Loucy (cell line): ENCODE measurements around the gene TTLL9.

Experiments
- H2AFZ ChIP-seq: fragments of 200-600 bp; sonication (generic); 2 replicates; pipeline ENCODE4 v1.6.0; 2016; ENCODE audit warnings: antibody characterized with exemption, mild to moderate bottlenecking, low read length, moderate library complexity
- H3F3A ChIP-seq: fragments of 200-600 bp; 2 replicates; pipeline ENCODE4 v1.6.0; 2016; ENCODE audit warnings: antibody characterized with exemption, low read depth, mild to moderate bottlenecking
- H3K27me3 ChIP-seq: fragments of 200-600 bp; sonication (generic); 2 replicates; pipeline ENCODE4 v1.6.1; 2014; ENCODE audit warnings: low read length, mild to moderate bottlenecking; ENCODE audit not compliant: insufficient read depth, poor library complexity, severe bottlenecking
- H3K36me3 ChIP-seq: fragments of 200-600 bp; sonication (generic); 2 replicates; pipeline ENCODE4 v1.6.1; 2016; ENCODE audit warnings: low read length; ENCODE audit not compliant: insufficient read depth
- H3K4me1 ChIP-seq: fragments of 200-600 bp; sonication (generic); 2 replicates; pipeline ENCODE4 v1.5.1; 2014; ENCODE audit warnings: low read length, mild to moderate bottlenecking; ENCODE audit not compliant: insufficient read depth, poor library complexity, severe bottlenecking
- H3K4me2 ChIP-seq: fragments of 200-600 bp; sonication (generic); 2 replicates; pipeline ENCODE4 v1.6.0; 2014; ENCODE audit warnings: antibody characterized with exemption, low read length, low read depth, mild to moderate bottlenecking; ENCODE audit not compliant: poor library complexity, severe bottlenecking
- H3K4me3 ChIP-seq: fragments of 200-600 bp; sonication (generic); 2 replicates; pipeline ENCODE4 v1.5.1; 2014; ENCODE audit warnings: low read length, mild to moderate bottlenecking, mixed read lengths; ENCODE audit not compliant: poor library complexity, severe bottlenecking
- H3K79me2 ChIP-seq: fragments of 200-600 bp; sonication (generic); 2 replicates; pipeline ENCODE4 v1.6.1; 2014; ENCODE audit warnings: low read length; ENCODE audit not compliant: insufficient read depth
- H3K9ac ChIP-seq: fragments of 200-600 bp; sonication (generic); 2 replicates; pipeline ENCODE4 v1.6.0; 2014; ENCODE audit warnings: mild to moderate bottlenecking, low read depth, low read length, moderate library complexity; ENCODE audit not compliant: poor library complexity, severe bottlenecking
- H3K9me2 ChIP-seq: fragments of 200-600 bp; sonication (generic); replicated peaks from 2 replicates; pipeline ENCODE4 v1.6.1; 2016; ENCODE audit warnings: low read depth, low read length, mixed read lengths
- H3K9me3 ChIP-seq: fragments of 200-600 bp; sonication (generic); 2 replicates; pipeline ENCODE4 v1.6.1; 2014; ENCODE audit warnings: mild to moderate bottlenecking, antibody characterized with exemption, low read length, low read depth; ENCODE audit not compliant: insufficient read depth
- H4K20me1 ChIP-seq: fragments of 200-600 bp; sonication (generic); 2 replicates; pipeline ENCODE4 v1.6.0; 2014; ENCODE audit warnings: antibody characterized with exemption, low read length, mild to moderate bottlenecking; ENCODE audit not compliant: insufficient read depth, poor library complexity, severe bottlenecking
- EZH2phosphoT487 ChIP-seq: fragments of 200-600 bp; IDR thresholded peaks from 2 replicates; pipeline ENCODE4 v1.6.1; 2018; ENCODE audit warnings: antibody characterized with exemption, mild to moderate bottlenecking, moderate library complexity, borderline replicate concordance
- TF ChIP-seq, protein P1 (sequence below): fragments of 200-600 bp; sonication (generic); conservative IDR thresholded peaks from 2 replicates; pipeline ENCODE4 v1.5.1; 2014; ENCODE audit warnings: mild to moderate bottlenecking, antibody characterized with exemption, low read length

The TTLL9 gene

DNA sequence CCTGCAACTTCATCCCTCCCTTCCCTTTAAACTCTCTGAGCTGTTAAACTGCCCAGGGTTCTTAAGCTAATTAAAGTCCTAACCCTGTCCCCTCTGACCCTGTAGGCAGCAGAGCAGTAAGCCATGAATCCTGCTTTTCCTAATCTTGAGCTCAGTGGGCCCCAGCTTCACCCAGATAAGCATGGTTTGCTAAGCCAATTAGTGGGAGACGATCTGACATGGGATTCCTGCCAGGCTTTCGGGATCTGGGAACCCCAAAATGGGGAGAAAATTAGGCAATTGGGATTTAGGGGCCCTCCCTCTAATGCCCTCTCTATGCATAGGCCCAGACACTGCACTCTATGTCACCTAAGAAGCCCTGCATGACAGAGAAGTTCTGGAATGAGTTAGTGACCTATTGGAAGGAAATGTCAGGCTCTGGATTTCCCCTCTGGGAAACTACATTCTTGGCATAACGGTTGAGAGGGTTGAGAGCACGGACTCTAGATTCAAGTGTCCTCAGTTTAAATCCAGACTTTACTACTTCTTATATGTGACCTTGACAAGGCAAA lies 102.1 kb downstream of the TTLL9 start:
- Histone ChIP-seq H3K4me2 (no peak overlapping the region), H3K9ac (no peak overlapping the region), H2AFZ (no peak overlapping the region), H4K20me1 (no peaks in the 10 kb centered on the region), H3K27me3 (no peaks in the 10 kb centered on the region), H3K4me3 (no peak overlapping the region), H3K79me2 (no peaks in the 10 kb centered on the region), H3K4me1 (peaks cover 4% of the 10 kb centered on the region), H3F3A (no peaks in the 10 kb centered on the region), H3K36me3 (no peaks in the 10 kb centered on the region), H3K9me2 (no peaks in the 10 kb centered on the region), H3K9me3 (no peaks in the 10 kb centered on the region)
- no peak for TF ChIP-seq EZH2phosphoT487
- TF ChIP-seq, protein P1, sequence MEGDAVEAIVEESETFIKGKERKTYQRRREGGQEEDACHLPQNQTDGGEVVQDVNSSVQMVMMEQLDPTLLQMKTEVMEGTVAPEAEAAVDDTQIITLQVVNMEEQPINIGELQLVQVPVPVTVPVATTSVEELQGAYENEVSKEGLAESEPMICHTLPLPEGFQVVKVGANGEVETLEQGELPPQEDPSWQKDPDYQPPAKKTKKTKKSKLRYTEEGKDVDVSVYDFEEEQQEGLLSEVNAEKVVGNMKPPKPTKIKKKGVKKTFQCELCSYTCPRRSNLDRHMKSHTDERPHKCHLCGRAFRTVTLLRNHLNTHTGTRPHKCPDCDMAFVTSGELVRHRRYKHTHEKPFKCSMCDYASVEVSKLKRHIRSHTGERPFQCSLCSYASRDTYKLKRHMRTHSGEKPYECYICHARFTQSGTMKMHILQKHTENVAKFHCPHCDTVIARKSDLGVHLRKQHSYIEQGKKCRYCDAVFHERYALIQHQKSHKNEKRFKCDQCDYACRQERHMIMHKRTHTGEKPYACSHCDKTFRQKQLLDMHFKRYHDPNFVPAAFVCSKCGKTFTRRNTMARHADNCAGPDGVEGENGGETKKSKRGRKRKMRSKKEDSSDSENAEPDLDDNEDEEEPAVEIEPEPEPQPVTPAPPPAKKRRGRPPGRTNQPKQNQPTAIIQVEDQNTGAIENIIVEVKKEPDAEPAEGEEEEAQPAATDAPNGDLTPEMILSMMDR = no peak

DNA sequence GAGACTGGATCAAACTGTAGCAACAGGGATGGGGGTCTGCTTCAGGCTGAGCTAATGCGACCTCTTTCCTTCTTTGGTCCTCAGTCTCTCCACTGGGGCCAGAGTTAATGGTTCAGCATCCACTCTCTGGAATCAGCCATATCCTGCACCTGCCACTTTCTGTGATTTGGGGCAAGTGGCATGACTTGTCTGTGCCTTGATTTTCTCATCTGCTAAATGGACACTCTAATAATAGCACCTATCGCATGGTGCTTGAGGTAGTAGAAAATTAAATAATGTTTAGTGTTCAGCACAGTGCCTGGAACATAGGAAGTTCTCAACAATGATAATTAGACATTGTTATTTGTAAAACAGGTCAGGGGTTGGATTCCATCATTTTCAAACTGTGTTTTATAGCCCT lies 103.9 kb downstream of the TTLL9 start:
- peaks cover 4% of the 10 kb centered on the region for H3K4me1 ChIP-seq
- H3K27me3 ChIP-seq = no peaks in the 10 kb centered on the region
- no peaks in the 10 kb centered on the region for H3K79me2 ChIP-seq
- H3K36me3 ChIP-seq = no peaks in the 10 kb centered on the region
- no peaks in the 10 kb centered on the region for H3F3A ChIP-seq
- H3K9me2 ChIP-seq = no peaks in the 10 kb centered on the region
- H3K9ac ChIP-seq = no peak overlapping the region
- H3K4me3 ChIP-seq = no peak overlapping the region
- H2AFZ ChIP-seq = no peak overlapping the region
- no peaks in the 10 kb centered on the region for H4K20me1 ChIP-seq
- TF ChIP-seq, protein P1 = no peak
- no peaks in the 10 kb centered on the region for H3K9me3 ChIP-seq
- H3K4me2 ChIP-seq = no peak overlapping the region

DNA sequence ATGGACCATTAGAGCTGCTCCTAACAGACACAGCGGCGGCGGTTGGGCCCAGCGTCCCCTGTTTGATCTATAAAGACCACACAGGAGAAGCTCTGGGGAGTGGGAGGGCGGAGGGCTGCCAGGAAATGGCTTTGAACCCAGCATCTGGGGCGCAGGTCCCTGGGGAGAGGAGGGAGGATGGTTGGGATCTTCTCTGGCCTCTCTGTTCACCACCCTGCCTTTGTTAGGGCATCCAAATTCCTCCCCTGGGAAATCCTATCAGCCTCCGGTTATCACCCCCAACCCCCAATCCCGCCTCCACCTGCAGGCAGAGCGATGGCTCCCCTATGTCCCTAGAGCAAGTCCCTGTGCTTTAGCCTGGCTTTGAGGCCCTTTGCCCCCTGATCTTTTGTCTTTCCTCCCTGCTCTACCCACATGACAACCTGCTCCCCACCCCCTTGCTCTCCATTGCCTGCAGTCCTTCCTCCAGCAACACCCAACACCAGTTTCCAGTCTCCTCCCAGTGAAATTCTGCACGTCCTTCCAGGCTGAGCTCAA lies 104.6 kb downstream of the TTLL9 start:
- H3K79me2 ChIP-seq = no peaks in the 10 kb centered on the region
- peaks cover 4% of the 10 kb centered on the region for H3K4me1 ChIP-seq
- no peak for TF ChIP-seq EZH2phosphoT487
- TF ChIP-seq, protein P1 = no peak
- H3K9me2 ChIP-seq = no peaks in the 10 kb centered on the region
- no peak overlapping the region for H2AFZ ChIP-seq
- H3K36me3 ChIP-seq = no peaks in the 10 kb centered on the region
- no peak overlapping the region for H3K4me2 ChIP-seq
- H3K9me3 ChIP-seq = no peaks in the 10 kb centered on the region
- H3F3A ChIP-seq = no peaks in the 10 kb centered on the region
- H4K20me1 ChIP-seq = no peaks in the 10 kb centered on the region
- no peak overlapping the region for H3K9ac ChIP-seq
- H3K27me3 ChIP-seq = no peaks in the 10 kb centered on the region
- no peak overlapping the region for H3K4me3 ChIP-seq
